Measurements from ENCODE around the gene KLHL17. TPM values are rescaled to one million over a fixed set of nuclear protein-coding genes. Genes with fewer than 3 reads are reported as not detected.
"Not testable (repeated sequence)": the region's sequence is repeated elsewhere in the genome, so short reads cannot be mapped to it uniquely, and the experiment has no call there.

Gene KLHL17
- polyA plus RNA-seq, 1 experiment, result 14.7 TPM

DNA sequence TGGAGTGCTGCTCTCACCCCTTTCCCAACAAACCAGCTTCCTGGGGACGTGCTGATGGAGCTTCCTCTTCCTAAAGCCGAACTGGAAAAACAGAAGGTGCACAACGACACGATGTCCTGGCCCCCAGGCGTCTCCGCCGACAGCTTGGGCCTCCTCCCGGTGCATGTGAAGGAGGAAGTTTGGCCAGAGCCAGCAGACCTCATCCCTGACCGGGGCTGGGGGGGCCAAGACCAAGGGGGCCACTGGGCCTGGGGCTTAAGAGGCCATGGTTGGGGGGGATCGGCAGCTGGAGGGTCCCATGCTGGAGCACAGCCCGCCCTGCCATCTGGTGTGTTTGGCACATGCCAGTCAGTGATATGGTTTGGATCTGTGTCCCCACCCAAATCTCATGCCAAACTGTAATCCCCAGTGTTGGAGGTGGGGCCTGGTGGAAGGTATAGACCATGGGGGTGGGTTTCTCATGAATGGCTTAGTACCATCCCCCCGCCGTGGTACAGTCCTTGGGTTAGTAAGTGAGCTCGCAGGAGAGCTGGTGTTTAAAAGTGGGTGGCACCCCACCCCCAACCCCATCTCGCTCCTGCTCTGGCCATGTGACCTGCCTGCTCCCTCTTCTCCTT lies 33.1 kb downstream of the KLHL17 start:
- Histone ChIP-seq H3K36me3 (ENCODE audit: control insufficient read depth, insufficient read depth, low read length) (no peaks in the 10 kb centered on the region), H3K4me3 (ENCODE audit: low read depth, low read length) (no peak overlapping the region), H3K27me3 (ENCODE audit: control insufficient read depth, insufficient read depth, low read length) (0 out of 2 replicates have a peak, but pooled peaks cover 1% of the 10 kb centered on the region)
- CTCF ChIA-PET, result interaction anchor here (0.6 to 4.4 kb wide), 5 partner anchors 9 to 70 kb away, joined by 3 to 62 read pairs (median 4); partner anchors contain the start of gene PERM1
- POLR2A ChIA-PET, result no interaction called here
- TF ChIP-seq, protein P1, sequence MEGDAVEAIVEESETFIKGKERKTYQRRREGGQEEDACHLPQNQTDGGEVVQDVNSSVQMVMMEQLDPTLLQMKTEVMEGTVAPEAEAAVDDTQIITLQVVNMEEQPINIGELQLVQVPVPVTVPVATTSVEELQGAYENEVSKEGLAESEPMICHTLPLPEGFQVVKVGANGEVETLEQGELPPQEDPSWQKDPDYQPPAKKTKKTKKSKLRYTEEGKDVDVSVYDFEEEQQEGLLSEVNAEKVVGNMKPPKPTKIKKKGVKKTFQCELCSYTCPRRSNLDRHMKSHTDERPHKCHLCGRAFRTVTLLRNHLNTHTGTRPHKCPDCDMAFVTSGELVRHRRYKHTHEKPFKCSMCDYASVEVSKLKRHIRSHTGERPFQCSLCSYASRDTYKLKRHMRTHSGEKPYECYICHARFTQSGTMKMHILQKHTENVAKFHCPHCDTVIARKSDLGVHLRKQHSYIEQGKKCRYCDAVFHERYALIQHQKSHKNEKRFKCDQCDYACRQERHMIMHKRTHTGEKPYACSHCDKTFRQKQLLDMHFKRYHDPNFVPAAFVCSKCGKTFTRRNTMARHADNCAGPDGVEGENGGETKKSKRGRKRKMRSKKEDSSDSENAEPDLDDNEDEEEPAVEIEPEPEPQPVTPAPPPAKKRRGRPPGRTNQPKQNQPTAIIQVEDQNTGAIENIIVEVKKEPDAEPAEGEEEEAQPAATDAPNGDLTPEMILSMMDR (IDR thresholded peaks at IDR 0.05; ENCODE audit: insufficient read depth, low read depth, low read length), result no peak
- no peak for DNase-seq (ENCODE audit: low read depth)

DNA sequence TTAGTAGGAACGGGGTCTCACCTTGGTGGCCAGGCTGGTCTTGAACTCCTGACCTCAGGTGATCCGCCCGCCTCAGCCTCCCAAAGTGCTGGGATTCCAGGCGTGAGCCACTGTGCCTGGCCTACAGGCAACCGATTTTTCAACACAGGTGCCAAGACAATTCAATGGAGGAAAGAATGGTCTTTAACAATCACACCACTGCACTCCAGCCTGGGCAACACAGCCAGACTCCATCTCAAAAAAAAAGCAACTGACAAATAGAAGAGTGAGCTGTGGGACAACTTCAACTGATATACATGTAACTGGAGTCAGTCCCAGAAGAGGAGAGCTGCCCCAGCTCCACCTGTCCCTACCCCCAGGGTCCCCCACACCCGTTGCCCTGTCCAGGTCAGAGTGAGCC lies 34.2 kb downstream of the KLHL17 start:
- H3K36me3 ChIP-seq (ENCODE audit: control insufficient read depth, insufficient read depth, low read length); H3K4me3 ChIP-seq (ENCODE audit: low read depth, low read length); DNase-seq (ENCODE audit: low read depth); POLR2A ChIA-PET; H3K27me3 ChIP-seq (ENCODE audit: control insufficient read depth, insufficient read depth, low read length): not testable (repeated sequence)
- CTCF ChIA-PET, result interaction anchor here (0.5 to 4.4 kb wide), 4 partner anchors 10 to 69 kb away, joined by 3 to 62 read pairs (median 6); partner anchors contain the start of gene PERM1

DNA sequence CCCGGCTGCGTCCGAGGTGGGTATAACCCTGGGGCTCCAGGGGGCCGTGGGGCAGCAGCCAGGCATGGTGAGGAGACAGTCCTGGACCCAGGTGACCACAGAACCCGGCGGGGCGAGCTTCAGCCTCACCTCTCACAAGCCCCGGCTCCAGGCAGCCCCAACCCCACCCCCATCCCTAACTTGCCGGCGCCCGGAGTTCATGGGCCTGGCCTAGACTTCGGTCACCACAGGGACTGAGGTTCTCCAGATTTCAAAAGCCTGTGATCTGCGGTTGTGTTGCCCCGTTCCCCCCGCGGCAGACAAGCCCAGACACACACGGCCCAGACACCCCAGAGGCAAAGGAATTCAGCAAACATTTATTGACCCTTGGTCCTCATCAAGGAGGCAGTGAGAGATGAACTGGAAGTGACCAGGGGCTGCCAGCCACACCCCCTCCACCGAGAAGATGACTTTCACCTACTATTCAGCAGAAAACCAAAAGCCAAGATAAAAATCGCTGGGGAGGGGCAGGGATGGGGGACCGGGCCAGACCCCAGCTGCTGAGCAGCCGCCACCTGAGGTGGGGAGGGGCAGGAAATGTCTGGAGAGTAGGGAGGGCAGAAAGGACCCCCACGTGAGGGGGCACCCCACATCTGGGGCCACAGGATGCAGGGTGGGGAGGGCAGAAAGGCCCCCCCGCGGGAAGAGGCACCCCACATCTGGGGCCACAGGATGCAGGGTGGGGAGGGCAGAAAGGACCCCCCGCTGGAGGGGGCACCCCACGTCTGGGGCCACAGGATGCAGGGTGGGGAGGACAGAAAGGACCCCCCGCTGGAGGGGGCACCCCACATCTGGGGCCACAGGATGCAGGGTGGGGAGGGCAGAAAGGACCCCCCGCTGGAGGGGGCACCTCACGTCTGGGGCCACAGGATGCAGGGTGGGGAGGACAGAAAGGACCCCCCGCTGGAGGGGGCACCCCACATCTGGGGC lies 35.6 kb downstream of the KLHL17 start:
- POLR2A ChIA-PET, result no interaction called here
- H3K36me3 ChIP-seq (ENCODE audit: control insufficient read depth, insufficient read depth, low read length), result no peaks in the 10 kb centered on the region
- no peak for DNase-seq (ENCODE audit: low read depth)
- H3K4me3 ChIP-seq (ENCODE audit: low read depth, low read length), result no peak overlapping the region
- TF ChIP-seq, protein P1 (IDR thresholded peaks at IDR 0.05; ENCODE audit: insufficient read depth, low read depth, low read length), result no peak
- no peaks in the 10 kb centered on the region for H3K27me3 ChIP-seq (ENCODE audit: control insufficient read depth, insufficient read depth, low read length)
- CTCF ChIA-PET, result interaction anchor here (4.4 kb wide), 2 partner anchors 12 kb away, joined by 37 to 62 read pairs; partner anchors contain the start of gene PERM1

DNA sequence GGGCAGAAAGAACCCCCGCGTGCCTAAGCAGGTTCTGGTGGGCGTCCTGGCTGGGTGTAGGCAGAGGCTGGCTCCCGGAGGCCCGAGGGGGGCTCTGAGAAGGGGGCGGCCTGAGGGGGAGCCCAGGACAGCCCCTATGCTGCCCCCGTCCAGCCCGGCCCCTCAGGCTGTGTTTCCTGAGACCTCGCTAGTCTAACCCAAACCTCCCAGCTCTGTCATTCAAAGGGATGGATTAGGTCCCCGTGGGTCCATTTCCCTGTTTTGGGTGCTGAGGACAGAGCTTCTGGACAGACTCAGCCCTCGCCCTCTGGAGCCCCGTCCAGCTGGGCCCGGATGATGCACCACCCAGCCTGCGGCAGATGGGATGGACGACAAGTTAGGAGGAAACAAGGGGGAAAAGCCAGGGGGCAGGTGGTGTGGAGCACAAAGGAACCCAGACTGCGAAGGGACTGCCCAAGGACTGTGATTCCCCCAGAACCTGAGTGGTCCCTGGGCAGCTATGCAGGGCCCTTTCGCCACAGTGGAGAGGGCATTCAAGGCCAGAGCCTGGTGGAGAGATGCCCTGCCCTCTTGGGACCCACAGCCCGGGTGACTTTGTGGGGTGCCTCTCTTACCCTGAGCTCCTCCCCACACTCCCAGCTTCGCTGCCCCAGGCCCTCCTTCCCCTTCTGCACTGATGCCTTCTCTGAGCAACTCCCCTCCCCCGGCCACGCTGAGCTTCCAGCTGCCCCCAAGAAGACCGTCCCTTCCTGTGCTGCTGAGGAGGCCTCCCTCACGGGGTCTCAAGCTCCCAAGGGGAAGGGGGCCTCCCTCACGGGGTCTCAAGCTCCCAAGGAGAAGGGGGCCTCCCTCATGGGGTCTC lies 36.7 kb downstream of the KLHL17 start:
- CTCF ChIA-PET, result interaction anchor here (0.8 to 4.4 kb wide), 3 partner anchors 13 to 44 kb away, joined by 3 to 37 read pairs (median 3); no protein-coding TSS in a partner anchor
- TF ChIP-seq, protein P1 (IDR thresholded peaks at IDR 0.05; ENCODE audit: insufficient read depth, low read depth, low read length), result no peak
- POLR2A ChIA-PET, result no interaction called here
- Histone ChIP-seq H3K27me3 (ENCODE audit: control insufficient read depth, insufficient read depth, low read length) (no peaks in the 10 kb centered on the region), H3K4me3 (ENCODE audit: low read depth, low read length) (no peak overlapping the region), H3K36me3 (ENCODE audit: control insufficient read depth, insufficient read depth, low read length) (no peaks in the 10 kb centered on the region)
- DNase-seq (ENCODE audit: low read depth), result no peak

DNA sequence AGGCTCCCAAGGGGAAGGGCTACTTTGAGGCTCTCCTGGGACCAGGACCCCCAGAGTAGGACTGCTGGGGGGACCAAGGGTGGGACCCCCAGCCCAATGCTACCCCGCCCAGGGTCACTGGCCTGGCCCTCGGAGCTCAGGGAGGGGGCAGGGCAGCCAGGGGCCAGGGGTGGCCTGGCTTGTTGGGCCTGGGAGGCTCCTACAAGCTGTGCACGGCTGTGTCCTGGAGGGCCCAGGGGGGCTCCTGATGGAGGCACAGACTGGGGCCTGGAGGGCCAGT lies 37.3 kb downstream of the KLHL17 start:
- Histone ChIP-seq H3K36me3 (ENCODE audit: control insufficient read depth, insufficient read depth, low read length) (no peaks in the 10 kb centered on the region), H3K4me3 (ENCODE audit: low read depth, low read length) (no peak overlapping the region), H3K27me3 (ENCODE audit: control insufficient read depth, insufficient read depth, low read length) (no peaks in the 10 kb centered on the region)
- CTCF ChIA-PET, result interaction anchor here (0.8 to 4.4 kb wide), 2 partner anchors 14 to 43 kb away, joined by 3 to 37 read pairs; no protein-coding TSS in a partner anchor
- POLR2A ChIA-PET, result no interaction called here
- TF ChIP-seq, protein P1 (IDR thresholded peaks at IDR 0.05; ENCODE audit: insufficient read depth, low read depth, low read length), result no peak
- no peak for DNase-seq (ENCODE audit: low read depth)
